Mucosa of rectum (tissue), 2 donors: ENCODE results near the gene CRMP1.

Experiments used
- H3K27ac ChIP-seq, 2 donors: one replicate each; pipeline ENCODE4 v1.7.0; 2013; ENCODE audit warnings: inconsistent platforms in 2 of 2, low read depth in 2 of 2, low read length in 2 of 2
- H3K27me3 ChIP-seq, 2 donors: one replicate each; pipeline ENCODE4 v1.7.0; 2013; ENCODE audit warnings: low read length in 2 of 2; ENCODE audit not compliant: control insufficient read depth in 2 of 2, insufficient read depth in 2 of 2
- H3K36me3 ChIP-seq, 2 donors: one replicate each; pipeline ENCODE4 v1.7.0; 2013; ENCODE audit warnings: low read length in 2 of 2; ENCODE audit not compliant: control insufficient read depth in 2 of 2, insufficient read depth in 2 of 2
- H3K4me1 ChIP-seq, 2 donors: one replicate each; pipeline ENCODE4 v1.7.0; 2013; ENCODE audit warnings: low read length in 2 of 2, mild to moderate bottlenecking in 1 of 2; ENCODE audit not compliant: control insufficient read depth in 2 of 2, insufficient read depth in 2 of 2
- H3K4me3 ChIP-seq, 2 donors: one replicate each; pipeline ENCODE4 v1.7.0; 2013; ENCODE audit warnings: low read length in 2 of 2
- H3K9ac ChIP-seq, 2 donors: one replicate each; pipeline ENCODE4 v1.7.0; 2013; ENCODE audit warnings: low read length in 2 of 2, low read depth in 1 of 2, mild to moderate bottlenecking in 1 of 2
- H3K9me3 ChIP-seq, 2 donors: one replicate each; pipeline ENCODE4 v1.7.0; 2013; ENCODE audit warnings: low read length in 2 of 2; ENCODE audit not compliant: control insufficient read depth in 2 of 2
- donor health status: healthy.
- donor health status: Normal muscosa, but diverticular disease.

CRMP1 gene

GRCh38 chr4:5800496-5800895, 92.4 kb downstream of the CRMP1 start:
- Histone ChIP-seq H3K27me3 (no peaks in the 10 kb centered on the region), H3K27ac (no peak overlapping the region), H3K36me3 (peaks cover 0 to 3% of the 10 kb centered on the region in 2 donors)

GRCh38 chr4:5799406-5799805, 93.5 kb downstream of the CRMP1 start:
- no peaks in the 10 kb centered on the region for H3K4me1 ChIP-seq
- H3K4me3 ChIP-seq: no peak overlapping the region
- H3K9ac ChIP-seq: no peak overlapping the region
- H3K27me3 ChIP-seq: no peaks in the 10 kb centered on the region
- no peaks in the 10 kb centered on the region for H3K36me3 ChIP-seq
- no peaks in the 10 kb centered on the region for H3K9me3 ChIP-seq
- H3K27ac ChIP-seq: no peak overlapping the region

More at GRCh38 chr4:5800496-5800895, 92.4 kb downstream of the CRMP1 start:
- Histone ChIP-seq H3K9ac (no peak overlapping the region), H3K9me3 (no peaks in the 10 kb centered on the region), H3K4me1 (no peaks in the 10 kb centered on the region), H3K4me3 (no peak overlapping the region)

GRCh38 chr4:5798946-5799345, 93.9 kb downstream of the CRMP1 start:
- Histone ChIP-seq H3K4me1 (no peaks in the 10 kb centered on the region), H3K27ac (no peak overlapping the region), H3K36me3 (no peaks in the 10 kb centered on the region), H3K4me3 (no peak overlapping the region), H3K27me3 (no peaks in the 10 kb centered on the region), H3K9me3 (no peaks in the 10 kb centered on the region), H3K9ac (no peak overlapping the region)

GRCh38 chr4:5798462-5798861, 94.4 kb downstream of the CRMP1 start:
- Histone ChIP-seq H3K4me1 (no peaks in the 10 kb centered on the region), H3K36me3 (no peaks in the 10 kb centered on the region)

GRCh38 chr4:5797866-5798265, 95.0 kb downstream of the CRMP1 start:
- no peaks in the 10 kb centered on the region for H3K36me3 ChIP-seq
- no peaks in the 10 kb centered on the region for H3K4me1 ChIP-seq
- H3K27me3 ChIP-seq: no peaks in the 10 kb centered on the region
- no peaks in the 10 kb centered on the region for H3K9me3 ChIP-seq
- H3K9ac ChIP-seq: no peak overlapping the region
- H3K4me3 ChIP-seq: no peak overlapping the region
- H3K27ac ChIP-seq: no peak overlapping the region

More at GRCh38 chr4:5798462-5798861, 94.4 kb downstream of the CRMP1 start:
- H3K4me3 ChIP-seq: no peak overlapping the region
- no peak overlapping the region for H3K9ac ChIP-seq
- no peaks in the 10 kb centered on the region for H3K9me3 ChIP-seq
- H3K27ac ChIP-seq: no peak overlapping the region
- no peaks in the 10 kb centered on the region for H3K27me3 ChIP-seq

- H3K36me3 ChIP-seq: no peaks in the 10 kb centered on the region
- H3K27ac ChIP-seq: no peak overlapping the region
- no peak overlapping the region for H3K9ac ChIP-seq
- no peaks in the 10 kb centered on the region for H3K4me1 ChIP-seq
- no peak overlapping the region for H3K4me3 ChIP-seq
- H3K27me3 ChIP-seq: no peaks in the 10 kb centered on the region
- H3K9me3 ChIP-seq: no peaks in the 10 kb centered on the region
Observed at GRCh38 chr4:5796976-5797375, 95.9 kb downstream of the CRMP1 start.

GRCh38 chr4:5795580-5795979, 97.3 kb downstream of the CRMP1 start:
- Histone ChIP-seq H3K27me3 (no peaks in the 10 kb centered on the region), H3K36me3 (no peaks in the 10 kb centered on the region), H3K4me1 (no peaks in the 10 kb centered on the region), H3K9me3 (no peaks in the 10 kb centered on the region), H3K27ac (no peak overlapping the region), H3K9ac (no peak overlapping the region), H3K4me3 (no peak overlapping the region)

- no peaks in the 10 kb centered on the region for H3K4me1 ChIP-seq
- no peaks in the 10 kb centered on the region for H3K27me3 ChIP-seq
- H3K36me3 ChIP-seq: no peaks in the 10 kb centered on the region
- no peak overlapping the region for H3K27ac ChIP-seq
- no peaks in the 10 kb centered on the region for H3K9me3 ChIP-seq
- no peak overlapping the region for H3K4me3 ChIP-seq
- H3K9ac ChIP-seq: no peak overlapping the region
Observed at GRCh38 chr4:5793514-5793913, 99.4 kb downstream of the CRMP1 start.

- no peak overlapping the region for H3K4me3 ChIP-seq
- H3K4me1 ChIP-seq: no peaks in the 10 kb centered on the region
- H3K27me3 ChIP-seq: no peaks in the 10 kb centered on the region
- H3K9me3 ChIP-seq: no peaks in the 10 kb centered on the region
- H3K27ac ChIP-seq: no peak overlapping the region
- H3K9ac ChIP-seq: no peak overlapping the region
- H3K36me3 ChIP-seq: no peaks in the 10 kb centered on the region
Observed at GRCh38 chr4:5791654-5792053, 101.2 kb downstream of the CRMP1 start.

- Histone ChIP-seq H3K9me3 (no peaks in the 10 kb centered on the region), H3K27ac (no peak overlapping the region), H3K4me3 (no peak overlapping the region), H3K27me3 (no peaks in the 10 kb centered on the region), H3K9ac (no peak overlapping the region), H3K36me3 (peaks cover 0 to 3% of the 10 kb centered on the region in 2 donors), H3K4me1 (no peaks in the 10 kb centered on the region)
Observed at GRCh38 chr4:5790546-5790857, 102.4 kb downstream of the CRMP1 start.

- no peaks in the 10 kb centered on the region for H3K9me3 ChIP-seq
- no peak overlapping the region for H3K27ac ChIP-seq
- no peak overlapping the region for H3K4me3 ChIP-seq
- no peaks in the 10 kb centered on the region for H3K4me1 ChIP-seq
- H3K27me3 ChIP-seq: no peaks in the 10 kb centered on the region
- H3K9ac ChIP-seq: no peak overlapping the region
- H3K36me3 ChIP-seq: peaks cover 0 to 3% of the 10 kb centered on the region in 2 donors
Observed at GRCh38 chr4:5789141-5789540, 103.7 kb downstream of the CRMP1 start.
